Neutrophil (primary cell): Measurements from ENCODE around the gene VAPA.

Experiments
- H3K27ac ChIP-seq: fragments of 200-600 bp; sonication (generic); 2 replicates; pipeline ENCODE4 v1.5.1; 2016; ENCODE audit warnings: mild to moderate bottlenecking, moderate library complexity
- H3K27me3 ChIP-seq: fragments of 200-600 bp; sonication (generic); 2 replicates; pipeline ENCODE4 v1.6.0; 2016; ENCODE audit warnings: mild to moderate bottlenecking
- H3K36me3 ChIP-seq: fragments of 200-600 bp; sonication (generic); 2 replicates; pipeline ENCODE4 v1.5.1; 2017
- H3K4me1 ChIP-seq, 2 experiments: fragments of 200-600 bp in 1 of 2; sonication (generic) in 1 of 2; 1 replicate in 1 of 2; 2 replicates in 1 of 2; pipeline versions ENCODE4 v1.5.1 to v1.6.1; 2013 to 2016; ENCODE audit warnings: low read depth in 1 of 2, low read length in 1 of 2, mild to moderate bottlenecking in 1 of 2, moderate library complexity in 1 of 2; ENCODE audit not compliant: control insufficient read depth in 1 of 2, insufficient read depth in 1 of 2
- H3K4me3 ChIP-seq, 2 experiments: fragments of 200-600 bp in 1 of 2; sonication (generic) in 1 of 2; 1 replicate in 1 of 2; 2 replicates in 1 of 2; pipeline ENCODE4 v1.5.1; 2013 to 2016; ENCODE audit warnings: low read depth in 1 of 2, low read length in 1 of 2, mild to moderate bottlenecking in 1 of 2, moderate library complexity in 1 of 2
- H3K9me3 ChIP-seq: fragments of 200-600 bp; sonication (generic); 2 replicates; pipeline ENCODE4 v1.5.1; 2016
- CTCF ChIP-seq: fragments of 200-600 bp; sonication (generic); IDR thresholded peaks from 2 replicates; pipeline ENCODE4 v1.5.1; 2016; ENCODE audit warnings: antibody characterized with exemption

Gene VAPA

GRCh38 chr18:9951022-9951859 lies 37.4 kb downstream of the VAPA start:
- H3K36me3 ChIP-seq = peaks cover 85% of the 10 kb centered on the region
- no peaks in the 10 kb centered on the region for H3K27me3 ChIP-seq
- H3K27ac ChIP-seq = no peak overlapping the region
- peaks cover 8 to 11% of the 10 kb centered on the region in 2 experiments for H3K4me1 ChIP-seq
- peak; percentile 21 for TF ChIP-seq CTCF
- no peaks in the 10 kb centered on the region for H3K9me3 ChIP-seq
- H3K4me3 ChIP-seq = no peak overlapping the region

GRCh38 chr18:9952633-9953416 lies 39.0 kb downstream of the VAPA start:
- H3K9me3 ChIP-seq = no peaks in the 10 kb centered on the region
- peak overlapping the region; percentile 56 for H3K27ac ChIP-seq
- TF ChIP-seq CTCF = no peak
- no peaks in the 10 kb centered on the region for H3K27me3 ChIP-seq
- peaks cover 82% of the 10 kb centered on the region for H3K36me3 ChIP-seq
- no peak overlapping the region for H3K4me3 ChIP-seq
- H3K4me1 ChIP-seq = peaks cover 8 to 12% of the 10 kb centered on the region in 2 experiments

- H3K27me3 ChIP-seq = peaks cover 28% of the 10 kb centered on the region
- H3K36me3 ChIP-seq = peaks cover 34% of the 10 kb centered on the region
- no peaks in the 10 kb centered on the region for H3K9me3 ChIP-seq
- no peak overlapping the region for H3K4me3 ChIP-seq
- peaks cover 0 to 14% of the 10 kb centered on the region in 2 experiments for H3K4me1 ChIP-seq
- no peak for TF ChIP-seq CTCF
- H3K27ac ChIP-seq = no peak overlapping the region
Observed at GRCh38 chr18:9958861-9959399, 45.1 kb downstream of the VAPA start.

GRCh38 chr18:9959564-9959963 lies 45.7 kb downstream of the VAPA start:
- H3K4me3 ChIP-seq = no peak overlapping the region
- no peaks in the 10 kb centered on the region for H3K9me3 ChIP-seq
- no peak for TF ChIP-seq CTCF
- H3K27me3 ChIP-seq = peaks cover 34% of the 10 kb centered on the region
- H3K27ac ChIP-seq = no peak overlapping the region
- H3K4me1 ChIP-seq = peaks cover 0 to 14% of the 10 kb centered on the region in 2 experiments
- peaks cover 28% of the 10 kb centered on the region for H3K36me3 ChIP-seq

- Histone ChIP-seq H3K9me3 (no peaks in the 10 kb centered on the region), H3K4me3 (no peak overlapping the region), H3K36me3 (peaks cover 19% of the 10 kb centered on the region), H3K27ac (no peak overlapping the region), H3K27me3 (peaks cover 42% of the 10 kb centered on the region), H3K4me1 (peaks cover 0 to 14% of the 10 kb centered on the region in 2 experiments)
- no peak for TF ChIP-seq CTCF
Observed at GRCh38 chr18:9960258-9960904, 46.6 kb downstream of the VAPA start.
